ENCODE measurements around the gene ZNF135. TPM values are rescaled to one million over a fixed set of nuclear protein-coding genes. Genes with fewer than 3 reads are reported as not detected.

ZNF135 gene
- polyA plus RNA-seq, 1 of the 3 experiments (the other 2 are of a cell fraction), result 0.41 TPM

GRCh38 chr19:58042495-58043340 lies 16.4 kb upstream of the ZNF135 start:
- no peak overlapping the region for H2AFZ ChIP-seq (ENCODE audit: low read depth)

GRCh38 chr19:58044391-58044790 lies 14.7 kb upstream of the ZNF135 start:
- Histone ChIP-seq H3K36me3 (replicated peaks in 1 of 2; ENCODE audit: control insufficient read depth in 1 of 2, insufficient read depth in 2 of 2, low read length in 1 of 2) (no peaks in the 10 kb centered on the region), H3F3A (replicated peaks; ENCODE audit: insufficient read depth) (no peaks in the 10 kb centered on the region), H2AFZ (ENCODE audit: low read depth) (no peak overlapping the region), H3K27me3 (ENCODE audit: insufficient read depth) (no peaks in the 10 kb centered on the region), H4K20me1 (ENCODE audit: insufficient read depth) (no peaks in the 10 kb centered on the region), H3K9ac (no peak overlapping the region), H3K4me1 (ENCODE audit: control insufficient read depth in 1 of 2, insufficient read depth in 2 of 2, low read depth in 1 of 2, low read length in 1 of 2) (no peaks in the 10 kb centered on the region), H3K4me3 (ENCODE audit: low read depth in 2 of 2, low read length in 1 of 2) (no peak overlapping the region), H3K79me2 (ENCODE audit: insufficient read depth) (no peaks in the 10 kb centered on the region), H3K9me2 (no peaks in the 10 kb centered on the region), H3K4me2 (no peak overlapping the region), H3K27ac (ENCODE audit: low read depth in 2 of 2, low read length in 1 of 2) (no peak overlapping the region), H3K9me3 (no peaks in the 10 kb centered on the region)
- WGBS (ENCODE audit: low lambda C conversion rate), result 76% methylated on average over 41 of the region's 42 CpGs
- TF ChIP-seq RCOR1 (IDR thresholded peaks at IDR 0.05; ENCODE audit: low read length) (no peak), RAD21 (IDR thresholded peaks at IDR 0.05; ENCODE audit: low read length) (no peak), GABPA (IDR thresholded peaks at IDR 0.05; ENCODE audit: low read depth) (no peak), CTCF (IDR thresholded peaks at IDR 0.05) (no peak), ELF1 (IDR thresholded peaks at IDR 0.05) (no peak)
- no peak for DNase-seq
- POLR2A ChIA-PET, result no interaction called here
- CTCF ChIA-PET, result no interaction called here

More at GRCh38 chr19:58042495-58043340, 16.4 kb upstream of the ZNF135 start:
- Histone ChIP-seq H3K27me3 (ENCODE audit: insufficient read depth) (no peaks in the 10 kb centered on the region), H3K4me3 (ENCODE audit: low read depth in 2 of 2, low read length in 1 of 2) (no peak overlapping the region), H3F3A (replicated peaks; ENCODE audit: insufficient read depth) (no peaks in the 10 kb centered on the region), H3K79me2 (ENCODE audit: insufficient read depth) (no peaks in the 10 kb centered on the region), H3K27ac (ENCODE audit: low read depth in 2 of 2, low read length in 1 of 2) (no peak overlapping the region), H4K20me1 (ENCODE audit: insufficient read depth) (no peaks in the 10 kb centered on the region), H3K9me3 (no peaks in the 10 kb centered on the region), H3K4me2 (no peak overlapping the region), H3K9ac (no peak overlapping the region), H3K36me3 (replicated peaks in 1 of 2; ENCODE audit: control insufficient read depth in 1 of 2, insufficient read depth in 2 of 2, low read length in 1 of 2) (no peaks in the 10 kb centered on the region), H3K4me1 (ENCODE audit: control insufficient read depth in 1 of 2, insufficient read depth in 2 of 2, low read depth in 1 of 2, low read length in 1 of 2) (no peaks in the 10 kb centered on the region), H3K9me2 (no peaks in the 10 kb centered on the region)
- CTCF ChIA-PET, result no interaction called here
- POLR2A ChIA-PET, result no interaction called here
- no peak for TF ChIP-seq RXRA (IDR thresholded peaks at IDR 0.05; ENCODE audit: borderline replicate concordance, low read depth)
- no peak for TF ChIP-seq NFIC (IDR thresholded peaks at IDR 0.05; ENCODE audit: borderline replicate concordance)
- TF ChIP-seq SIN3A (IDR thresholded peaks at IDR 0.05; ENCODE audit: borderline replicate concordance, low read depth, low read length), result no peak
- TF ChIP-seq EZH2phosphoT487 (IDR thresholded peaks at IDR 0.05; ENCODE audit: borderline replicate concordance, low read depth), result no peak
- TF ChIP-seq TEAD4 (IDR thresholded peaks at IDR 0.05; ENCODE audit: borderline replicate concordance, insufficient read depth), result no peak
- TF ChIP-seq TAF1 (IDR thresholded peaks at IDR 0.05; ENCODE audit: borderline replicate concordance, low read depth, low read length), result no peak
- no peak for TF ChIP-seq IRF3 (IDR thresholded peaks at IDR 0.05; ENCODE audit: low read depth, low read length)
- TF ChIP-seq GABPA (IDR thresholded peaks at IDR 0.05; ENCODE audit: low read depth), result no peak
- 67% methylated on average over 39 of the region's 54 CpGs for WGBS (ENCODE audit: low lambda C conversion rate)
- DNase-seq, result no peak

Measured in SK-N-SH (cell line).